ENCODE results near the gene SYT15B.
"Not testable (repeated sequence)": the region's sequence is repeated elsewhere in the genome, so short reads cannot be mapped to it uniquely, and the experiment has no call there.

The SYT15B gene

DNA sequence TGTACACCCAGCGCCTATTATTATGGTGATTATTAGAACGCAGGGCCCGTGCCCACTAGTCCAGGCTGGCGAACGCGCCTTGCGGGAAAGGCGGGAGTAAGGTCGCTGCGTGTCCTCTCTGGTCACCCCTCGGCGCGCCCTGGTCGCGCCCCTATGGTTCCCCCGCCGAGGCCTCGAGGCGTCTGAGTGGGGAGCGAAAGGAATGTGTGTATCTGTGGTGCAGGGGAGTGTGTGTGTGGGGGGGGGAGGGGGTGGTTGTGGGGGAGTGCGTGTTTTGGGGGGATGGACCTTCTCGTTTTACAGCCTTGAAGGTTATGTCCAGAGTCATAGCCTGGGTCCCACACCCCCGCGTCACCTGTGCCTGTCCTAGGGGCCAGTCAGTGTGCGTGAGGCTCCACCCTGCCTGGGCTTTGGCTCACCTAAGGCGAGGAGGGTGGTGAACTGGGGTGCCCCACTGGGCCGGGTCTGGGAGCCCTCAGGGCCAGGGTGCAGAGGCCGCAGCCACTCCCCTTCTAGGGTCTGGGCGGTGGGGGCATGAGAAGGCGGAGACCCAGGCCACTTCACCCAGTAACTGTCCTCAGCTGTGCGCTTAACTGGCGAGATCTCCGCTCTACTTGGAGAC lies at the start of gene SYT15B:
Gene SYT15B (minus strand): TSS at position 39 of the 622 bp plus-strand sequence. CDS start 952 bp downstream, outside the sequence.
- not testable (repeated sequence) for DNase-seq

DNA sequence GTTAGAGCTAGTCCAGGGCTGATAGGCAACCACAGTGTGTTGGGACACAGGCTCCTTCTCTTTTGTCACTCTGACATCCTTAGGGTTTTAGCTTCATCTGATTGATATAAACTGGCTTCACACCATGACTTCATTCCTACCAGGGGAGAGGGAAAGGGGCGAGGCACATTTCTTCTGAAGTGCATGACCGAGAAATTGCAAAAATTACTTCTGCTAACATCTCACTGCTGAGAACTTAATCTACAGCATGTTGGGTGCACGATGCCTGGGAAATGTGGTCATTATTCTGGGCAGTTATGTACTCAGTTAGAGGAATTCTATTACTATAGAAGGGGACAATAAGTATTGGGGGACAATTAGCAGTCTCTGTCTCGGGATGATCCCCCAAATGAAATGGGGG lies 16.2 kb upstream of the SYT15B start:
- DNase-seq: not testable (repeated sequence)

DNA sequence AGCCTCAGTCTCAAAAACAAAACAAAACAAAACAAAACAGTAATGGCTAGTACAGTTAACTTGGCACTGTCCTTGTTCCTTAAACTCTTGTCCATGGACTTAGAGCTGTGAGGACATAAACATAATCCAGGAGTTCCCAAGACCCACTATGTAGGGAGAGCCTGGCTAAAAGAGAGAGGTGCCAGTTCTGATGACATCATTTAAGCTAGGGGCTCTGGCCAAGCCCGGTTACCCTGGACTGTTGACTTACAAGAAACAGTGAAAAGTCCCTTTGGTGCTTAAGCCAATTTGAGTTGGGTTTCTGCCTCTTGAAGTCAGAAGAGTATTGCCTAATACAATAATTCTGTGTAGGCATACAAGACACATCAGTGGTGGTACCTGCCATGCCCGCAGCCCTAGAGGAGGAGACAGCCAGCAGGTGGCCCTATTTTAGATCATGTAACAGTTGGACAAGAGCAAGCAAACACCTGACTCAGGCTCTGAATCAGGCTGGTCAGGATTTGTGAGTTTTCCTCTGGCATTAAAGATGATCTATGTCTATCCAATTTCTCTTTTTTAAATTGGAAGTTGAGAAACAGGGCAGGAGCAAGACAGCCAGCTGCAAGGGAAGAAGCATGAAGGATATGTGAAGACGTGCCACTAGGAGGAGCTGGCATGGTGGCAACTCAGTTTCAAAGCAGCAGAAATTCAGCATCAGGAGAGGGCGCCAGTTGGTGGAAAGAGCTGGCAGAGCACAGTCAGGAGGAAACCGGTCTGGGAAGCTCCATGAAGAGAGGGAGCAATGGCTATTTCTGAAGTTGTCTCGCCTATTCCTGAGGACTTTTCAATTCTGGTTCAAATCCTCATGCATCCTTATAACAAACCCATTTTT lies 12.2 kb upstream of the SYT15B start:
- DNase-seq: not testable (repeated sequence)

DNA sequence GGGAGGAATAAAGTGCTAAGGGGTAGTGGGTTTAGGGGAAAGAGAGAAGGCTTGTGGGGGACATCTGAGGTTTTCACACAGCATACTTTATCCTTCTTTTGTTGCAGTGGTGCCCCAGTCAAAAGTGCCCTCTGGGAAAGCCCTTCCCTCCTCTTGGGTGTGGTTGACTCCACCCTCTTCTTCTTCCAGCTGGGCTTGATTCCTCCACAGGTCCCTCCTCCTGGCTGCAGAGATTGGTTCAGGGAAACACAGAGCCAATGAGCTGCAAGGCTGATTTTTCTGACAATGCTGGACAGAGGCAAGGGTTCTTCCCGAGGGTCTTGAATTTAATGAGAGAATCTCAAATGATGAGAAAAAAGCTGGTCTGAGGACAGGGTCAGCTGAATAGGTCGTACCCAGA lies 7.4 kb upstream of the SYT15B start:
- DNase-seq: not testable (repeated sequence)

DNA sequence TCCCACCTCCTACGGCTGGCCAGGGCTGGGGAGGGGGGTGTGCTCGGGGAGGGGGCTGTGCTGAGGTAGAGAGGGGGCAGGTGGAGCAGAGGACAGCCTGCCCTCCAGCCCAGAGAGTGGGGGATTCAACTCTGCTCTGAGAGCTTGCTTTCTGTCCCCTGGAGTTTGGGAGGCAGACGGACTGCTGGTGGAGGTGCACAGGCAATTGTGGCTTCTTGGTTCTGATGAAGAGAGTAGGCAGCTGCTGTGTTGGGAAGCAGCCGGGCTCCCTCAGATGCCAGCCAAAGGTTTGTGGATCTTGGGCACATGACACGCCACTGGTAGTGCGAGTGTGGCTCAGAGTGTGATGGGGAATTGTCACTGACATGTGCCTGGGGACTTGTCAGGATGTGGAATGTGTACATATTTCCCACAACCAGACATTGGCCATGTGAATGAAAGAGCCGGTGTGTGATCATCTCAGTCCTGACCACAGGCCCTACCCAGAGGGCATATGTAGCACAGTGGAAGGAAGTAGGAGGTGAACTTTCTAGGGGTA lies 5.3 kb upstream of the SYT15B start:
- DNase-seq: not testable (repeated sequence)

DNA sequence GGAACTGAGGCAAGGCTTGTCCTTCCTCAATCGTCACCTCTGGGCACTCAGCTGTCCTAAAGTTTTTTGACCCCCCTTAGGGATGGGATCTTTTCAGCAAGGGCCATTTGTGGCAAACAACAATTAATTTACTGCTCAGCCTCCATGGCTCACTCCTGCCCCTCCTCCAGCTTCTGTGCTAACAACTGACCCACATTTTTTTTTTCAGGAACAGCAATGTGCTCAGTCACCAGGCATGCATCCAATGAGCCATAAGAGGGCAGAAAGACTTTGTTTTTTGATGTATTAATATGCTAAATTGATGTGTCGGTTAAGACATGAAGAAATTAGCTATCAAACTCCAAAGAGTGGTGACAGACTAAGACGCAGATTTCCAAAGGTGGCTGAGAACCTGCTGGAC lies 4.7 kb upstream of the SYT15B start:
- DNase-seq: not testable (repeated sequence)

DNA sequence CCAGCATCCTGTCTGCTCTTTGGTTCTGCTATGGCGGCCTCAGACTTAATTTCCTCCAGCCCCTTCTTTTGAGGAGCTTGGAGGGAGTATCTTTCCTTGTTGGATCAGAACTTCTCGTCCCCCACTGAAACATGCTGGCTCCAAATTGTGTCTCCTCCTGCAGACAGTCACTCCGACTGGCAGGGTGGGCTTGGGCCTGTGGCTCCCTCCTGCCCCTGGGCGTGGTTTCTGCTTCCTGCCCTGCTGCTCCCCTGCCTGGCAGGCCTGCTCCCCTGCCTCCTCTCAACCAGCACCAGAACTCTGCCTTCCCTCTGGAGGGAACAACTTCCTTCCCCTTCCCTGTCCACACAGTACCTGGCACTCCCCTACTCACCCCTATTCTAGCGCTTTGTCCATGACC lies 3.8 kb upstream of the SYT15B start:
- not testable (repeated sequence) for DNase-seq

DNA sequence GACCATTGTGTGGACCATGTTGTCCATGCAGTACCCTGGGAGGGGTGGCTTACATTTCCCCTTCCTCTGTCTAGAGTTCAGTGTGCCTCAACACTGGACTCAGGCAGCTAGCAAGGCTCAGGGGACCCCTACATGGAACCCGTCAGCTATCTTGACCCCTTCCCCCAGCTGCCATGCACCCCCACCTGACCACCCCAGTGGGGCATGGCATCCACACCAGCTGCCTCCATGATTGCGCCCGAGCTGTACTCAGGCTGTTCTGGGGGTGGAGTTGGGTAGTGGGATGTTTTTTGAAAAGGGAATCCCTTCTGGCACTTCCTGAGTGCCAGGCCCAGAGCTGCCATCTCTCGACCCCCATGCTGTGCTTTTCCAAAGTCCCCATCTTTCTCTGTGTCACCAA lies 1.8 kb upstream of the SYT15B start:
- DNase-seq: not testable (repeated sequence)

DNA sequence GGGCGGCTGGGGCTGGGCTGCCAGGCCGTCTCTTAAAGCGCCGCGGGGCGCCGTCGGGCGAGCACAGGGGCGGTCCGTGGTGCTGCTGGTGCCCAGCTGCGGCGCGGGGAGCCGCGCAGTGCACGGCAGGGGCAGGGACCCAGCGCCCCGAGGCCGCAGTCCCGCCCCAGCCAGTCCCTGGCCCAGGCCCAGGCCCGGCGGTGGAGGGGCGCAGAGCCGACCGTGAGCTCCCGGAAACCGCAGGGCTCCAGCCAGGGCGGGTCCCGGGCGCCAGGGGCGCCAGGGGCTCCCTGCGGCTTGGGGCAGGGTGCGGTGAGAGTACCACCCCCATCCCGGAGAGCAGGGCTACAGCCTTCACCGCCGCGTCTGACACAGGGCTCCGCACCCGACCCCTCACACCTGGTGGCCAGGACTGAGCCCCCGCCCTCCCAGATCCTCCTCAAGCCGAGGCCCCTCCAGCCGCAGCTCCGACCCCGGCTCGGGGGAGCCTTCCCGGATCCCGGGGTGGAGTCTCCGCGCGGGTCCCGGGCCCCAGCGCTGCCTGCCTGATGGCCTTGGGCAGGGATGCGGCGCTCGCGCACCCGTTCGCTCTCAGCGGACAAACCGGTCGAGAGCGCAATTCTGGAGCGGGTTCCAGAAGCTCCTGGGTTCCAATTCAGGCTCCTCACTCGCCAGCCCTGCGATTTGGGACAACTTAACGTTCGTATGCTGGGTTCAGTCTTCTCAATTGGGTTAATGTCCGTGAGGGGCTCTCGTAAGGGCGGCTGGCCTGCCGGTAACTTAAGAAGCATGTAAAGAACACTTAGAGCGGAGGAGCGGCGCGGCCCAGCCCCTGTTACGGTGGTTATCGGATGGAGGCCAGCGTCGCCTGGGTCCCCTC lies 478 bp downstream of the SYT15B start:
- DNase-seq: not testable (repeated sequence)

DNA sequence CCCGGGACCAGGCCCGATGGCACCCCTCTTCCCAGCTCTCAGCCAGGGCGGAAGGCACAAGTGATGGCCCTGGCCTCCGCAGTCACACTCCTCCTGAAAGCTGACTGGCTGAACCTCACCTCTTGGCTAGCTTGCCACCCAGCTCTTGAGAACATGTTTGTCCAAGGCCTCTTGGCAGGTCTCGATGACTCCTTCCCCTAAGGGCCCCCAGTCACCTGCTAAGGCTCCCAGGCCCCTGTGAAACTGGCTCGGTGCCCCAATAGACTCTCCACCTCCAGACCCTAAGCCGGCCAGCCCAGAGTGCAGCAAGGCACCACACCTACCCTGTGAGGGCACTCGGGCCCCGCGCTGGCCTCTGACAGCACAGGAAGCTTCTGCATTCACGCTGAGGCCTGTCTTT lies 4.5 kb downstream of the SYT15B start:
- not testable (repeated sequence) for DNase-seq

DNA sequence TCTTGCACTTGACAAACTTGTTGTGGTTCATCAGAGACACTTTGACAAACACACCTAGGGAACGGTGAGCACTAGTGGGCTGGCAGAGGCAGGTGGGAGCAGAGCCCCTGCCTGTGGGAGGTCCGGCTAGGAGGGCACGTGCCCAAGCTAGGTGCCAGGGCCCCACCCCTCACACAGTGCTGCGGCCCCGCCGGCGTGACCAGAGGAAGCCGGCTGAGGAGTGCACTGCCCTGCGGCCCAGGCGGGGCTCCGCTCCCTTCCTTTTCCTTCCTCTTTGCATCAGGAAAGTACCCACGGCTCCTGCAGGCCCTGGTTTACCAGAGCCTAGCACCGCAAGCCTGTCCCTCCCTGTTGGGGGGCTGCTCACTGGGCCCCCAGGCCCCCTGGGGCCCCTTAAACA lies 7.2 kb downstream of the SYT15B start:
- not testable (repeated sequence) for DNase-seq

DNA sequence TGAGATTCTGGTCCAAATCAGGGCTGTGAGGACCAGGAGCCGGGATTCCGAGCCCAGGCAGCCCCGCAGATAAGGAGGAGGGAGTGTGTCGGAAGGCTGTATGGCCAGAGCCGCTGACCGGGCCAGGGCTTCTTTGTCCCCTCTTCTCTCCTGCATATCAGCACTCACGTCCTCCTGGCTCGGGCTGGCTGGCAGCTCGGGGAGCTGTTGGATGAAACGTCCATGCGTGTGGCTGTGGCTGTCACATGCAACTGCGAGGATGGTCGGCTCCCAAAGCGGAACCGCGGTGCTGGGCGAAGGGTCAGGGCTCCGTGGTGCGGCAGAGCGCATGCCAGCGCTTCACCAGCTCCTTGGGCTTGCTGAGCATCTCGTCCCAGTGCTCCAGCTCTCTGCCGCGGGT lies 9.5 kb downstream of the SYT15B start:
- not testable (repeated sequence) for DNase-seq

DNA sequence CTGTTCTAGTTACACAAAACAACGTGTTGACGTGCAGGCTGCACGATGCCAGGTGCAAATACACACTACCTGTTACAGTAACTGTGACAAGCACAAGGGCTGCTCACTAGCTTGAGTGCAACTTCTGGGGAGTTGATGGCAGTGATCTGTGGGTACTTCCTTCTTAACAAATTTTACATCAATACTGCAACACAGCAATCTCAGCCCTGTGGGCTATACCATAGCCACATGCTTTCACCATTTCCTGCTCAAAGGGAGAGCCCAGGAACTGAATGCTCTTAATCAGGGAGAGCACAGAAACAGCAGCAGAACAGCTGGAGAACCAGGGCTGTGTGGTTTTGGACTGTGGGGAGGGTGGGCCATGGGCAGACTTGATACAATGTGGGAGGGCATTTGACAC lies 10.2 kb downstream of the SYT15B start:
- not testable (repeated sequence) for DNase-seq

DNA sequence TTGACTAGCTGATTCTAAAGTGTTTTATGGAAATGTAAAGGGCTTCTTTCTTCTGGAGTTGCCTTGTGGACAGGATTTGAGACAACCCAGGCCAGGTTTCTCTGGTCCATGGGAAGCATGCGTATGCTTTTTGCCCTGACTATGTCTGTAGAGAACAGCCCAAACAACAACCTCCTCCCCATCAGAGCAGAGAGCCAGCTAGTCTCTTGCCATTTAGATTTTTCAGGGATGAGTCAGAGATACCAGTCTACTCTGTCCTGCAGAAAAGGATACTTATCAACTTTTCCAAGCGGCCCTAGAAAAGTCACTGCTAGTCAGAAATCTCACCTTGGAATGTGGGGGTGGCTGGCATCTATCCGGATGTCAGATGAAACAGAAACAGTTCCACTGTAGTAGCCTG lies 11.6 kb downstream of the SYT15B start:
- DNase-seq: not testable (repeated sequence)

DNA sequence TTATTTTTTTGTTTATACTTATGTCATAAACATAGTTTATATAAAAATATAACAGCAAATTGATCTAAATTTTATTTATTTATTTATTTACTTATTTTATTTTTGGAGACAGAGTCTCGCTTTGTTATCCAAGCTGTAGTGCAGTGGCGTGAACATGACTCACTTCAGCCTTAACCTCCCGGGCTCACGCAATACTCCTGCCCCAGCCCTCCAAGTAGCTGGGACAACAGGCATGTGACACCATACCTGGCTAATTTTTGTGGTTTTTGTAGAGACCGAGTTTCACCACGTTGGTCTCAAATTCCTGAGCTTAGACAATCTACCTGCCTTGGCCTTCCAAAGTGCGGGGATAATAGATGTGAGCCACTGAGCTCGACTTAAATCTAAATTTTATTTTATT lies 13.0 kb downstream of the SYT15B start:
- not testable (repeated sequence) for DNase-seq

DNA sequence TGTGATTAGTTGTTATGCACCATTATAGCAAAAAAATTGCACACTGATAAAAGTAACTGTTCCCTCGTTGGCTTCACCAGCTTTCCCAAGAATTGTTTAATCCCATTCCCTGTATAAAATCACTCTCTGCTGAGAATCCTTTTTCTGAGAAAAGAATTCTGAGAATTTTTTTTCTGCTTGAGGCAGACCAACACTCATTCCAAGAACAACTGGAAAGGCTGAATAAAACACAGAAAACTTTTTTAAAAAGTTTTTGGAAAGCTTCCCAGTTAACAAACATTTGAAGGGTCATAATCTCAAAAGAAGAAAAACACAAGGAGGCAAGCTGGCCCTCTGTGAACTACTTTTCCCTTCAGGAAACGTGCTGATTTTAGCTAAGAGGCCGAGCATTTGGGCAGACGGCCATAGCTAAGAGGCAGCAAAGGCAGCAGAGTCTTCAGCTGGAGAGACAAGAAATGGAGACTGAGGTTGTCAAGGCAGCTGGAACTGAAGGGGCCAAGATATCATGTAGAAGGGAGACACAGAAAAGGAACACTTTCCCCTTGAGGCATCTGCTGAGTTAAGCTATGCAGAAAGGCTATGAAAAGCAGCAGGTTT lies 16.5 kb downstream of the SYT15B start:
- not testable (repeated sequence) for DNase-seq

DNA sequence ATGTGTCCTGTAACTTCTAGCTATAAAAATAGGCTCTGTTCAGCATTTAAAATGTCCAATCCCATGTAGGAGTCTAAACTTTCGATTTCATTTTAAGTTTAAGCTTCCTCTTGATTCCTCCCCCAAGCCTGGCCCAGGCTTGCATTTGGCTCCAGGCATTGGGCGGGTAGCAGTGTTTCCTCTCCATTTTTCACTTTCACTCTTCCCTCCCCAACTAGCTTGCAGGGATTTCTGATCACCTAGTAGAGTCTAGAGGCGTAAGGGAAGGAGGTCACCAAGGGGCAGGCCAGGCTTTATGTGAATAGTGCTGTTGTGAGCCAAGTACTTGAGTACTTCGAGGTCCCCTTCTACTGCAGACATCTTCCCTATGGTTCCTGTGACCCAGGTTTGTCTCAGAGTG lies 18.5 kb downstream of the SYT15B start:
- not testable (repeated sequence) for DNase-seq

DNA sequence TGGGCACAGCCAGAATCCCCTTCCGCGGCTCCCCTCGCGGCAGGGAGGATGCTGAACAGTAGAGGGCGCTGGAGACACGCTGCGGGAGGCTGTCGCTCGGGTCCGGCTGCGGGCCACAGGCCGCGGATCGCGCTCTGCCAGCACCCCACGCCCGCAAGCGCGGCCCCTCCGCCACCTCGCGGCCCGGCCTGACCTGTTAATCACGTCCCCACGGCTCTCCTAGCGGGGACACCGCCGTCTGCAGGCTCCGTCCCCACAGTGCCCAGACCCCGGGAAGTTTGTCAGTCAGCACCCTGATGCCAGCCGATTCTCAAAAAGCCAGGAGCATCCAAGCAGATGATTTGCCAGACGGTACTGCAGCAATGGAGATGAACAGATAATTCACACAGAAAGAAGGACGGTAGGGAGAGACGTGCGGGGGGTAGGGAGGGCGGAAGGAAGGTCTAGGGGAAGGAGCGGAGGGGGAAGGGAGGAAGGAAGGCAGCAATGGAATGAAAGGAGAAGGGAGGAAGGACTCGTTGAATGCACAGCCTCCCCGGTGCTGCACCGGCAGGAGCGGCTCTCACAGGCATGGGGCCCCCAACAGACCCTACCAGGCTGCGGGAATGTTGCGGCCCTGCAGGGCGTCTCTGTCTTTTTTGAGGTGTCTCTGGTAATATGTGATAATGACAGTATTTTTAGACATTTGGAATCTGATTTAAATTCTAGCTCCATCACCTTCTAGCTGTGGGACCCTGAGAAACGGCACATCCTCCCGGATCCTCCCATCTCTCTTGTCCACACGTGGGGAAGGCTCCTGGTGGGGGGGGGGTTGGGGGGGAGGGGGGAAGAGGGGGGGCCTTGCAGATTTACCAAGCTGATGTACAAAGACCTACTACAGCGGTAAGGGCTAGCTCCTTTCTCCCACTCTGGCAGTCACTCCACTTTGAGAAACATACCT lies 19.5 kb downstream of the SYT15B start:
- DNase-seq: not testable (repeated sequence)

DNA sequence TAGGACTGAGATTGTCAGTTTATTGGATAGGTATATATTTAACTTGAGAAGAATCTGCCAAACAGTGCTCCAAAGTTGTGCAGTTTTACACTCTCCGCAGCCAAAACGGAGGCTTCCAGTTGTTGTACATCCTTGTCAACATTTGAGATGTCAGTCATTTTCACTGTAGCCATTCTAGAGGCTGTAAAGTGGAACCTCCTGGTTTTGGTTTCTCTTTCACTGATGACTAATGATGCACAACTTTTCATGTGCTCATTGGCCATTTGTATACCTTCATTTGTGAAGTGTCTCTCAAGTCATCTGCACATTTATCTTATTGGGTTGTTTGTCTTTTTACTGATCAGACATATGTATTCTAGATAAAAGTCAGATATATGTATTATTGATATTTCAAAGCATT lies 22.5 kb downstream of the SYT15B start:
- DNase-seq: not testable (repeated sequence)

DNA sequence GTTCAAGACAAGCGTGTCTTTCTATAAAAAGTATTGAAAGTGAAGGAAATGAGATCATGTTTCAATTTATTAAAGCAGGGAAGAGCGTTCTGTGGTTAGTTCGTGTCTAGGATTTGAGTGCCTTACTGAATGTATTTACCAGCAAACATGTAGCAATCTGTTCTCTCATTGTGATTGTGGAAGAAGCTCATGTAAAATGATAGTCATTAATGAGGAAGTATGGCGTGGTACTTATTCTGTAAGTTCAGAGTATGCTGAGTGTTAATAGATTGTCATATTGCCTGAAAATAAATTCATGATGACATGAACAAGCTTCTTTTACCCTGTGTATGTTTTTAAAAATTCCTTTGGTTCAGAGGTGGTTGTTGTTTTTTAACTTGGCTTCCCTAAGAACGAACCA lies 32.5 kb downstream of the SYT15B start:
- not testable (repeated sequence) for DNase-seq

DNA sequence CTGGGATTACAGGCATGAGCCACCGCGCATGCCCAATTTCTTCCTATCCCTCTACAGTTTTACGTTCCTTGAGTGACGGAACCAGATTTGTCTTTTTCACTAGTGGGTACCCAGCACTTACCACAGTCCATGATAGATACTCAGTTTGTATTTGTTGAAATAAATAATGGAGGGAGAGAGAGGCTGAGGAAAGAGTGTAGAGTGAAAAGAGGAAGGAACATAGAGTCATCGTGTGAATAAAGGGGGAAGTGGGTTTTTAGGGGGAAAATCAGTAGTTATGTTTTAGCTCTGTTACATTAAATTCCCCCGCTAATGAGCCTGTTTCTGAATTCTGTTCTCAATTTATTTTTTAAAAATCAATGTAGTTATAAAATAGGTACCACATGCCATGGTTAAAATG lies 37.7 kb downstream of the SYT15B start:
- not testable (repeated sequence) for DNase-seq
